ENCODE results near the gene DCANP1.

DNA sequence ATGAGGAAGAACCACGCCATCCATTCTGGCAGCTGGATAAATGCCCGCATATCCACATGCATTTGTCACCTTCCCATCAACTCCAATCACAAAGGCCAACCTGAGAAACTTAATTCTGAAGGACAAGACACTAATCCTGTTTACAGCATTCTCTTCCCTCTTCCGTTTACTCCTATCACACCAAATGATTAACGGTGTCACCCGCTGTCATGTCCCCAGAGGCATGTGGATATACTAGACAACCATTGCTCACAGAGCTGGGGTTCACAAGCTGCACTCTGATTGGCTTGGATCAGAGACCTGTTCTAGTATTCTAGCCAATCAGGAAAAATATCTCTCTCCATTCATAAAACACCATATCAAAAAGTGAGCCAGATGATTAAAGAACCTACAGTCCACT lies 51.7 kb downstream of the DCANP1 start:
- TF ChIP-seq, protein P1, sequence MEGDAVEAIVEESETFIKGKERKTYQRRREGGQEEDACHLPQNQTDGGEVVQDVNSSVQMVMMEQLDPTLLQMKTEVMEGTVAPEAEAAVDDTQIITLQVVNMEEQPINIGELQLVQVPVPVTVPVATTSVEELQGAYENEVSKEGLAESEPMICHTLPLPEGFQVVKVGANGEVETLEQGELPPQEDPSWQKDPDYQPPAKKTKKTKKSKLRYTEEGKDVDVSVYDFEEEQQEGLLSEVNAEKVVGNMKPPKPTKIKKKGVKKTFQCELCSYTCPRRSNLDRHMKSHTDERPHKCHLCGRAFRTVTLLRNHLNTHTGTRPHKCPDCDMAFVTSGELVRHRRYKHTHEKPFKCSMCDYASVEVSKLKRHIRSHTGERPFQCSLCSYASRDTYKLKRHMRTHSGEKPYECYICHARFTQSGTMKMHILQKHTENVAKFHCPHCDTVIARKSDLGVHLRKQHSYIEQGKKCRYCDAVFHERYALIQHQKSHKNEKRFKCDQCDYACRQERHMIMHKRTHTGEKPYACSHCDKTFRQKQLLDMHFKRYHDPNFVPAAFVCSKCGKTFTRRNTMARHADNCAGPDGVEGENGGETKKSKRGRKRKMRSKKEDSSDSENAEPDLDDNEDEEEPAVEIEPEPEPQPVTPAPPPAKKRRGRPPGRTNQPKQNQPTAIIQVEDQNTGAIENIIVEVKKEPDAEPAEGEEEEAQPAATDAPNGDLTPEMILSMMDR (conservative IDR thresholded peaks at IDR 0.05; ENCODE audit: low read length) = no peak
- no peak for TF ChIP-seq EZH2phosphoT487 (IDR thresholded peaks at IDR 0.05; ENCODE audit: borderline replicate concordance, low read depth, low read length)
